Loucy (cell line): ENCODE results near the gene DNAH9.

ENCODE experiments used
- H2AFZ ChIP-seq: fragments of 200-600 bp; sonication (generic); 2 replicates; pipeline ENCODE4 v1.6.0; 2016; ENCODE audit warnings: antibody characterized with exemption, mild to moderate bottlenecking, low read length, moderate library complexity
- H3F3A ChIP-seq: fragments of 200-600 bp; 2 replicates; pipeline ENCODE4 v1.6.0; 2016; ENCODE audit warnings: antibody characterized with exemption, low read depth, mild to moderate bottlenecking
- H3K27me3 ChIP-seq: fragments of 200-600 bp; sonication (generic); 2 replicates; pipeline ENCODE4 v1.6.1; 2014; ENCODE audit warnings: low read length, mild to moderate bottlenecking; ENCODE audit not compliant: insufficient read depth, poor library complexity, severe bottlenecking
- H3K36me3 ChIP-seq: fragments of 200-600 bp; sonication (generic); 2 replicates; pipeline ENCODE4 v1.6.1; 2016; ENCODE audit warnings: low read length; ENCODE audit not compliant: insufficient read depth
- H3K4me1 ChIP-seq: fragments of 200-600 bp; sonication (generic); 2 replicates; pipeline ENCODE4 v1.5.1; 2014; ENCODE audit warnings: low read length, mild to moderate bottlenecking; ENCODE audit not compliant: insufficient read depth, poor library complexity, severe bottlenecking
- H3K4me2 ChIP-seq: fragments of 200-600 bp; sonication (generic); 2 replicates; pipeline ENCODE4 v1.6.0; 2014; ENCODE audit warnings: antibody characterized with exemption, low read length, low read depth, mild to moderate bottlenecking; ENCODE audit not compliant: poor library complexity, severe bottlenecking
- H3K4me3 ChIP-seq: fragments of 200-600 bp; sonication (generic); 2 replicates; pipeline ENCODE4 v1.5.1; 2014; ENCODE audit warnings: low read length, mild to moderate bottlenecking, mixed read lengths; ENCODE audit not compliant: poor library complexity, severe bottlenecking
- H3K79me2 ChIP-seq: fragments of 200-600 bp; sonication (generic); 2 replicates; pipeline ENCODE4 v1.6.1; 2014; ENCODE audit warnings: low read length; ENCODE audit not compliant: insufficient read depth
- H3K9ac ChIP-seq: fragments of 200-600 bp; sonication (generic); 2 replicates; pipeline ENCODE4 v1.6.0; 2014; ENCODE audit warnings: mild to moderate bottlenecking, low read depth, low read length, moderate library complexity; ENCODE audit not compliant: poor library complexity, severe bottlenecking
- H3K9me2 ChIP-seq: fragments of 200-600 bp; sonication (generic); replicated peaks from 2 replicates; pipeline ENCODE4 v1.6.1; 2016; ENCODE audit warnings: low read depth, low read length, mixed read lengths
- H3K9me3 ChIP-seq: fragments of 200-600 bp; sonication (generic); 2 replicates; pipeline ENCODE4 v1.6.1; 2014; ENCODE audit warnings: mild to moderate bottlenecking, antibody characterized with exemption, low read length, low read depth; ENCODE audit not compliant: insufficient read depth
- H4K20me1 ChIP-seq: fragments of 200-600 bp; sonication (generic); 2 replicates; pipeline ENCODE4 v1.6.0; 2014; ENCODE audit warnings: antibody characterized with exemption, low read length, mild to moderate bottlenecking; ENCODE audit not compliant: insufficient read depth, poor library complexity, severe bottlenecking
- EZH2phosphoT487 ChIP-seq: fragments of 200-600 bp; IDR thresholded peaks from 2 replicates; pipeline ENCODE4 v1.6.1; 2018; ENCODE audit warnings: antibody characterized with exemption, mild to moderate bottlenecking, moderate library complexity, borderline replicate concordance
- TF ChIP-seq, protein P1 (sequence below): fragments of 200-600 bp; sonication (generic); conservative IDR thresholded peaks from 2 replicates; pipeline ENCODE4 v1.5.1; 2014; ENCODE audit warnings: mild to moderate bottlenecking, antibody characterized with exemption, low read length

The DNAH9 gene

GRCh38 chr17:11551442-11551841 is 46.8 kb upstream of the DNAH9 start:
- H3F3A ChIP-seq = no peaks in the 10 kb centered on the region
- TF ChIP-seq, protein P1, sequence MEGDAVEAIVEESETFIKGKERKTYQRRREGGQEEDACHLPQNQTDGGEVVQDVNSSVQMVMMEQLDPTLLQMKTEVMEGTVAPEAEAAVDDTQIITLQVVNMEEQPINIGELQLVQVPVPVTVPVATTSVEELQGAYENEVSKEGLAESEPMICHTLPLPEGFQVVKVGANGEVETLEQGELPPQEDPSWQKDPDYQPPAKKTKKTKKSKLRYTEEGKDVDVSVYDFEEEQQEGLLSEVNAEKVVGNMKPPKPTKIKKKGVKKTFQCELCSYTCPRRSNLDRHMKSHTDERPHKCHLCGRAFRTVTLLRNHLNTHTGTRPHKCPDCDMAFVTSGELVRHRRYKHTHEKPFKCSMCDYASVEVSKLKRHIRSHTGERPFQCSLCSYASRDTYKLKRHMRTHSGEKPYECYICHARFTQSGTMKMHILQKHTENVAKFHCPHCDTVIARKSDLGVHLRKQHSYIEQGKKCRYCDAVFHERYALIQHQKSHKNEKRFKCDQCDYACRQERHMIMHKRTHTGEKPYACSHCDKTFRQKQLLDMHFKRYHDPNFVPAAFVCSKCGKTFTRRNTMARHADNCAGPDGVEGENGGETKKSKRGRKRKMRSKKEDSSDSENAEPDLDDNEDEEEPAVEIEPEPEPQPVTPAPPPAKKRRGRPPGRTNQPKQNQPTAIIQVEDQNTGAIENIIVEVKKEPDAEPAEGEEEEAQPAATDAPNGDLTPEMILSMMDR = no peak
- no peak for TF ChIP-seq EZH2phosphoT487
- no peaks in the 10 kb centered on the region for H3K4me1 ChIP-seq
- peaks cover 5% of the 10 kb centered on the region; the same call in 1 of the 2 replicates for H3K9me3 ChIP-seq
- H3K79me2 ChIP-seq = no peaks in the 10 kb centered on the region
- no peak overlapping the region for H2AFZ ChIP-seq
- no peaks in the 10 kb centered on the region for H3K27me3 ChIP-seq
- H4K20me1 ChIP-seq = no peaks in the 10 kb centered on the region
- no peak overlapping the region for H3K4me2 ChIP-seq
- H3K36me3 ChIP-seq = no peaks in the 10 kb centered on the region
- no peak overlapping the region for H3K4me3 ChIP-seq
- H3K9me2 ChIP-seq = no peaks in the 10 kb centered on the region
- H3K9ac ChIP-seq = no peak overlapping the region

DNA sequence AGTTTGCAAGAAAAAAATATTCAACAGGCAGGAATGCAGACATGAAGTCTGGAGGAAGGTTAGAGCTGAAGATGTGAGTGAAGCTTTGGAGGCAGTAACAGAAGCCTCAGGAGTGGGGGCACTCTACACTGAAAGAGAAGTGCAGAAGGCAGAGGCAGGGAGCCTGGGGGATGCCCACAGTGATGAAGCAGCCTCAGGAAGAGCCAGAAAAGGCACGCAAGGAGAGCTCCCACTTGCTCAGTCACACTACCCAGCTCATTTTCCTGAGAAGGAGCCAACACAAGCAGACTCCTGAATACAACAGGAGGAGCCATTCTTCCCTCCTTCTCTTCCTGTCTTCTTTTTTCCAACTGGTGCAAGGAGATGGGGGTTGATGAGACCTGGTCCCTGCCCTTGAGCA is 45.1 kb upstream of the DNAH9 start:
- H2AFZ ChIP-seq = no peak overlapping the region
- no peak overlapping the region for H3K9ac ChIP-seq
- no peaks in the 10 kb centered on the region for H3K36me3 ChIP-seq
- no peaks in the 10 kb centered on the region for H4K20me1 ChIP-seq
- no peaks in the 10 kb centered on the region for H3K79me2 ChIP-seq
- H3K4me3 ChIP-seq = no peak overlapping the region
- peaks cover 5% of the 10 kb centered on the region; the same call in 1 of the 2 replicates for H3K9me3 ChIP-seq
- H3K4me1 ChIP-seq = no peaks in the 10 kb centered on the region
- no peak overlapping the region for H3K4me2 ChIP-seq
- H3F3A ChIP-seq = no peaks in the 10 kb centered on the region
- no peaks in the 10 kb centered on the region for H3K27me3 ChIP-seq
- TF ChIP-seq, protein P1 = no peak
- TF ChIP-seq EZH2phosphoT487 = no peak
- no peaks in the 10 kb centered on the region for H3K9me2 ChIP-seq

- Histone ChIP-seq H2AFZ (no peak overlapping the region), H3K4me3 (no peak overlapping the region), H3K4me1 (no peaks in the 10 kb centered on the region), H3K9me3 (peaks cover 5% of the 10 kb centered on the region; the same call in 1 of the 2 replicates), H3F3A (no peaks in the 10 kb centered on the region), H3K9me2 (no peaks in the 10 kb centered on the region), H3K4me2 (no peak overlapping the region), H3K79me2 (no peaks in the 10 kb centered on the region), H3K9ac (no peak overlapping the region), H3K27me3 (no peaks in the 10 kb centered on the region), H4K20me1 (no peaks in the 10 kb centered on the region), H3K36me3 (no peaks in the 10 kb centered on the region)
- TF ChIP-seq, protein P1 = no peak
- TF ChIP-seq EZH2phosphoT487 = no peak
These were observed 44.2 kb upstream of the DNAH9 start for GRCh38 chr17:11554042-11554441.
